Osteocyte (in vitro differentiated cells): Measurements from ENCODE around the gene UBE2Q2. TPM values are rescaled to one million over a fixed set of nuclear protein-coding genes. Genes with fewer than 3 reads are reported as not detected.

Experiments
- DNase-seq: peaks from one replicate; pipeline ENCODE4 v3.0.0; 2021; ENCODE audit warnings: mixed read lengths; ENCODE audit not compliant: unreplicated experiment; ENCODE audit errors: extremely low spot score
- H3K27ac Mint-ChIP-seq: one replicate; pipeline ENCODE4 v1.8.0; 2021; ENCODE audit warnings: mild to moderate bottlenecking, mixed read lengths; ENCODE audit not compliant: unreplicated experiment
- H3K27me3 Mint-ChIP-seq: one replicate; pipeline ENCODE4 v1.8.0; 2021; ENCODE audit warnings: mixed read lengths; ENCODE audit not compliant: unreplicated experiment
- H3K36me3 Mint-ChIP-seq: one replicate; pipeline ENCODE4 v1.8.0; 2021; ENCODE audit warnings: mixed read lengths; ENCODE audit not compliant: unreplicated experiment
- H3K4me1 Mint-ChIP-seq: one replicate; pipeline ENCODE4 v1.8.0; 2021; ENCODE audit warnings: mixed read lengths; ENCODE audit not compliant: unreplicated experiment
- H3K4me3 Mint-ChIP-seq: one replicate; pipeline ENCODE4 v1.8.0; 2021; ENCODE audit warnings: mild to moderate bottlenecking, moderate library complexity, mixed read lengths; ENCODE audit not compliant: unreplicated experiment
- H3K9me3 Mint-ChIP-seq: one replicate; pipeline ENCODE4 v1.8.0; 2021; ENCODE audit warnings: mixed read lengths; ENCODE audit not compliant: unreplicated experiment
- CTCF ChIP-seq: fragments of 200-600 bp; sonication (generic); IDR thresholded peaks from 2 replicates; pipeline ENCODE4 v1.5.0; 2021; ENCODE audit warnings: antibody characterized with exemption, mild to moderate bottlenecking, moderate library complexity
- total RNA-seq: library from RNA; stranded (reverse); gene quantifications from 2 replicates; pipeline ENCODE4 v1.2.1, GENCODE V29; 2021

The UBE2Q2 gene
- total RNA-seq, 1 donor from 2014 or later = 43.2 TPM

GRCh38 chr15:75930866-75931265, 87.6 kb downstream of the UBE2Q2 start:
- TF ChIP-seq CTCF = no peak
- H3K27me3 Mint-ChIP-seq = no peaks in the 10 kb centered on the region
- H3K27ac Mint-ChIP-seq = no peak overlapping the region
- no peaks in the 10 kb centered on the region for H3K4me1 Mint-ChIP-seq
- no peak for DNase-seq
- H3K9me3 Mint-ChIP-seq = no peaks in the 10 kb centered on the region
- H3K36me3 Mint-ChIP-seq = peaks cover 39% of the 10 kb centered on the region
- H3K4me3 Mint-ChIP-seq = no peak overlapping the region

GRCh38 chr15:75942464-75942863, 99.2 kb downstream of the UBE2Q2 start:
- Mint-ChIP-seq H3K9me3 (peaks cover 13% of the 10 kb centered on the region), H3K4me3 (no peak overlapping the region)

GRCh38 chr15:75943246-75943645, 100.0 kb downstream of the UBE2Q2 start:
- H3K36me3 Mint-ChIP-seq = peaks cover 16% of the 10 kb centered on the region
- peaks cover 9% of the 10 kb centered on the region for H3K27me3 Mint-ChIP-seq

More at GRCh38 chr15:75942464-75942863, 99.2 kb downstream of the UBE2Q2 start:
- no peak overlapping the region for H3K27ac Mint-ChIP-seq
- peaks cover 9% of the 10 kb centered on the region for H3K27me3 Mint-ChIP-seq
- peaks cover 24% of the 10 kb centered on the region for H3K36me3 Mint-ChIP-seq
- no peak for TF ChIP-seq CTCF
- peaks cover 6% of the 10 kb centered on the region for H3K4me1 Mint-ChIP-seq
- DNase-seq = no peak

GRCh38 chr15:75943713-75944215, 100.5 kb downstream of the UBE2Q2 start:
- H3K27me3 Mint-ChIP-seq = peaks cover 9% of the 10 kb centered on the region

More at GRCh38 chr15:75943246-75943645, 100.0 kb downstream of the UBE2Q2 start:
- Mint-ChIP-seq H3K4me1 (peaks cover 6% of the 10 kb centered on the region), H3K4me3 (no peak overlapping the region), H3K27ac (no peak overlapping the region), H3K9me3 (peaks cover 9% of the 10 kb centered on the region)
- DNase-seq = no peak
- no peak for TF ChIP-seq CTCF

GRCh38 chr15:75945953-75946352, 102.7 kb downstream of the UBE2Q2 start:
- peaks cover 6% of the 10 kb centered on the region for H3K4me1 Mint-ChIP-seq
- no peak for TF ChIP-seq CTCF
- no peak overlapping the region for H3K4me3 Mint-ChIP-seq
- peaks cover 30% of the 10 kb centered on the region for H3K27me3 Mint-ChIP-seq
- no peaks in the 10 kb centered on the region for H3K9me3 Mint-ChIP-seq
- DNase-seq = no peak
- H3K27ac Mint-ChIP-seq = no peak overlapping the region
- no peaks in the 10 kb centered on the region for H3K36me3 Mint-ChIP-seq

More at GRCh38 chr15:75943713-75944215, 100.5 kb downstream of the UBE2Q2 start:
- no peak for DNase-seq
- H3K4me3 Mint-ChIP-seq = no peak overlapping the region
- no peak overlapping the region for H3K27ac Mint-ChIP-seq
- H3K36me3 Mint-ChIP-seq = peaks cover 11% of the 10 kb centered on the region
- TF ChIP-seq CTCF = no peak
- peaks cover 5% of the 10 kb centered on the region for H3K9me3 Mint-ChIP-seq
- peaks cover 6% of the 10 kb centered on the region for H3K4me1 Mint-ChIP-seq
